GM12878 (cell line): ENCODE data around the gene ZDHHC11B. TPM values are rescaled to one million over a fixed set of nuclear protein-coding genes. Genes with fewer than 3 reads are reported as not detected.
"Not testable (repeated sequence)": the region's sequence is repeated elsewhere in the genome, so short reads cannot be mapped to it uniquely, and the experiment has no call there.

ENCODE experiments used
- ATAC-seq: fragments of 200-7000 bp; cut with Tn5 transposase; 3 replicates; pipeline ENCODE4 v1.9.1; 2020; ENCODE audit warnings: mild to moderate bottlenecking, moderate library complexity
- BruUV-seq: library from RNA; stranded (reverse); fragments of 400-500 nt; replicated peaks from 2 replicates; lab custom pipeline; 2021; lab: Mats Ljungman, UMichigan
- CTCF ChIA-PET: fragments of 300-600 bp; sonication (Branson Sonifier 250); formaldehyde crosslinking; extraction: SDS; loops from one replicate; lab custom pipeline; 2021; ENCODE audit warnings: inconsistent platforms; lab: Yijun Ruan, JAX
- POLR2A ChIA-PET: fragments of 350-600 bp; formaldehyde crosslinking; extraction: SDS; loops from one replicate; lab custom pipeline; 2021; ENCODE audit warnings: inconsistent platforms; lab: Charles Lee
- RAD21 ChIA-PET: fragments of 300-600 bp; sonication (Branson Sonifier 250); formaldehyde crosslinking; loops from one replicate; lab custom pipeline; 2023; ENCODE audit warnings: antibody characterized with exemption; ENCODE audit not compliant: unreplicated experiment; lab: Charles Lee
- SMC1A ChIA-PET: fragments of 300-600 bp; sonication (Branson Sonifier 250); formaldehyde crosslinking; loops from one replicate; lab custom pipeline; 2023; ENCODE audit not compliant: unreplicated experiment, uncharacterized antibody; lab: Charles Lee
- DNase-seq: peaks from one replicate; pipeline ENCODE4 v3.0.0-alpha.2; 2011; ENCODE audit warnings: low read depth, low spot score
- FAIRE-seq: peaks from 3 replicates; lab custom pipeline; 2011; peaks lifted over from hg19 to GRCh38; lab: Jason Lieb, UNC
- H2AFZ ChIP-seq: 2 replicates; pipeline ENCODE4 v1.6.0; 2011; ENCODE audit warnings: low read depth, low read length, control low read depth; ENCODE audit not compliant: control insufficient read depth
- H3K27ac ChIP-seq: 2 replicates; pipeline ENCODE4 v1.5.1; 2011; ENCODE audit warnings: control low read depth; ENCODE audit not compliant: control insufficient read depth, insufficient read depth
- H3K27me3 ChIP-seq, 2 experiments: replicated peaks in 1 of 2; 2 replicates each; pipeline versions ENCODE4 v1.6.0 to v1.6.1; 2011; ENCODE audit warnings: low read length in 1 of 2; ENCODE audit not compliant: control insufficient read depth in 2 of 2, insufficient read depth in 2 of 2
- H3K36me3 ChIP-seq, 2 experiments: 2 replicates each; pipeline ENCODE4 v1.5.1; 2011; ENCODE audit warnings: low read length in 1 of 2; ENCODE audit not compliant: control insufficient read depth in 2 of 2, insufficient read depth in 2 of 2
- H3K4me1 ChIP-seq: 2 replicates; pipeline ENCODE4 v1.6.1; 2011; ENCODE audit warnings: mild to moderate bottlenecking, low read length, moderate library complexity, mixed read lengths; ENCODE audit not compliant: control insufficient read depth, insufficient read depth
- H3K4me2 ChIP-seq: 2 replicates; pipeline ENCODE4 v1.6.0; 2011; ENCODE audit warnings: control low read depth; ENCODE audit not compliant: control insufficient read depth, insufficient read depth
- H3K4me3 ChIP-seq: fragments of 200-600 bp; sonication (generic); 2 replicates; pipeline ENCODE4 v1.5.1; 2016
- H3K79me2 ChIP-seq: 2 replicates; pipeline ENCODE4 v1.6.0; 2011; ENCODE audit warnings: low read length; ENCODE audit not compliant: control insufficient read depth, insufficient read depth
- H3K9ac ChIP-seq: 2 replicates; pipeline ENCODE4 v1.8.0; 2011; ENCODE audit warnings: low read length, control low read depth, mixed read lengths; ENCODE audit not compliant: control insufficient read depth, insufficient read depth
- H3K9me3 ChIP-seq: replicated peaks from 3 replicates; pipeline ENCODE4 v1.5.1; 2011; ENCODE audit warnings: mild to moderate bottlenecking, low read length; ENCODE audit not compliant: control insufficient read depth, insufficient read depth
- H4K20me1 ChIP-seq: 2 replicates; pipeline ENCODE4 v1.6.0; 2011; ENCODE audit not compliant: control insufficient read depth, insufficient read depth
- whole genome bisulfite sequencing: methylation state at CpG from one replicate; pipeline ENCODE4 v1.1.6; 2016; ENCODE audit warnings: low lambda C conversion rate; ENCODE audit not compliant: insufficient replicate concordance, insufficient coverage; ENCODE audit errors: missing lambda C conversion rate; 5-methylcytosine and 5-hydroxymethylcytosine counted together
- in situ Hi-C: fragments of 300-500 bp; cut with MboI; formaldehyde crosslinking; loops from 9 replicates; pipeline ENCODE4 v1.14.3; 2018; ENCODE audit warnings: mixed read lengths
- intact Hi-C: fragments of 100-400 bp; cut with micrococcal nuclease; formaldehyde crosslinking; loops from one replicate; pipeline ENCODE4 v1.14.2; 2022; ENCODE audit not compliant: unreplicated experiment
- polyA plus RNA-seq, 11 experiments: library from polyadenylated mRNA; depleted of rRNA in 4 of 11; unstranded in 6 of 11; stranded (reverse) in 5 of 11; fragments of >200 nt; fragmentation: Nextera tagmentation in 4 of 11; fragmentation: Illumina TruSeq in 1 of 11; extraction: Ambion mirVana in 4 of 11; extraction: Trizol in 1 of 11; gene quantifications; 1 replicate in 1 of 11; 2 replicates in 10 of 11; pipeline versions ENCODE4 v1.2.1 to v1.2.3, GENCODE V29; 2011 to 2016; ENCODE audit warnings: inconsistent platforms in 2 of 11, missing spikeins in 2 of 11, low read depth in 1 of 11
- total RNA-seq, 4 experiments: library from RNA; depleted of rRNA in 3 of 4; stranded (reverse); fragments of >200 nt in 3 of 4; fragmentation: Illumina TruSeq in 1 of 4; extraction: Trizol in 1 of 4; gene quantifications; 2 replicates each; pipeline versions ENCODE4 v1.2.1 to v1.2.3, GENCODE V29; 2013 to 2021

Gene ZDHHC11B
- total and polyA plus RNA-seq, 10 of the 15 experiments (the other 5 are each of a cell fraction or from before 2014, with no cell fraction given), result 0.01 to 0.10 (median 0.09) TPM; not detected in 7

GRCh38 chr5:688348-689010, 96.0 kb downstream of the ZDHHC11B start:
- DNase-seq, H3K27ac ChIP-seq, H3K9me3 ChIP-seq, H3K79me2 ChIP-seq, in situ Hi-C loops, H3K4me2 ChIP-seq, ATAC-seq, CTCF ChIA-PET, RAD21 ChIA-PET, POLR2A ChIA-PET, H3K9ac ChIP-seq, H3K36me3 ChIP-seq, H3K27me3 ChIP-seq, H3K4me3 ChIP-seq, SMC1A ChIA-PET, BruUV-seq, FAIRE-seq, intact Hi-C loops, H4K20me1 ChIP-seq, H3K4me1 ChIP-seq, H2AFZ ChIP-seq: not testable (repeated sequence)
- 54% methylated on average over 16 of the region's 30 CpGs for WGBS

- H3K4me1 ChIP-seq, DNase-seq, CTCF ChIA-PET, H3K4me2 ChIP-seq, H3K79me2 ChIP-seq, SMC1A ChIA-PET, H2AFZ ChIP-seq, H3K9me3 ChIP-seq, intact Hi-C loops, H3K4me3 ChIP-seq, H3K27me3 ChIP-seq, in situ Hi-C loops, H3K27ac ChIP-seq, POLR2A ChIA-PET, H4K20me1 ChIP-seq, BruUV-seq, FAIRE-seq, ATAC-seq, H3K9ac ChIP-seq, H3K36me3 ChIP-seq, RAD21 ChIA-PET: not testable (repeated sequence)
- no CpG with 5 or more reads among the region's 12 CpGs for WGBS
Observed at GRCh38 chr5:686936-687335, 97.6 kb downstream of the ZDHHC11B start.

GRCh38 chr5:686172-686523, 98.4 kb downstream of the ZDHHC11B start:
- H4K20me1 ChIP-seq, ATAC-seq, RAD21 ChIA-PET, H3K9me3 ChIP-seq, H3K9ac ChIP-seq, H3K27ac ChIP-seq, H3K27me3 ChIP-seq, H3K4me2 ChIP-seq, H2AFZ ChIP-seq, H3K4me3 ChIP-seq, POLR2A ChIA-PET, SMC1A ChIA-PET, H3K36me3 ChIP-seq, in situ Hi-C loops, CTCF ChIA-PET, H3K4me1 ChIP-seq, intact Hi-C loops, BruUV-seq, DNase-seq, H3K79me2 ChIP-seq, FAIRE-seq: not testable (repeated sequence)
- WGBS, result 79% methylated on average over 10 of the region's 12 CpGs
